ENCODE results near the gene KY. TPM values are rescaled to one million over a fixed set of nuclear protein-coding genes. Genes with fewer than 3 reads are reported as not detected.
"Not testable (repeated sequence)": the region's sequence is repeated elsewhere in the genome, so short reads cannot be mapped to it uniquely, and the experiment has no call there.

Gene KY
- total RNA-seq, 4 donors from 2014 or later, result 0.64 to 4.8 (median 3.2) TPM

DNA sequence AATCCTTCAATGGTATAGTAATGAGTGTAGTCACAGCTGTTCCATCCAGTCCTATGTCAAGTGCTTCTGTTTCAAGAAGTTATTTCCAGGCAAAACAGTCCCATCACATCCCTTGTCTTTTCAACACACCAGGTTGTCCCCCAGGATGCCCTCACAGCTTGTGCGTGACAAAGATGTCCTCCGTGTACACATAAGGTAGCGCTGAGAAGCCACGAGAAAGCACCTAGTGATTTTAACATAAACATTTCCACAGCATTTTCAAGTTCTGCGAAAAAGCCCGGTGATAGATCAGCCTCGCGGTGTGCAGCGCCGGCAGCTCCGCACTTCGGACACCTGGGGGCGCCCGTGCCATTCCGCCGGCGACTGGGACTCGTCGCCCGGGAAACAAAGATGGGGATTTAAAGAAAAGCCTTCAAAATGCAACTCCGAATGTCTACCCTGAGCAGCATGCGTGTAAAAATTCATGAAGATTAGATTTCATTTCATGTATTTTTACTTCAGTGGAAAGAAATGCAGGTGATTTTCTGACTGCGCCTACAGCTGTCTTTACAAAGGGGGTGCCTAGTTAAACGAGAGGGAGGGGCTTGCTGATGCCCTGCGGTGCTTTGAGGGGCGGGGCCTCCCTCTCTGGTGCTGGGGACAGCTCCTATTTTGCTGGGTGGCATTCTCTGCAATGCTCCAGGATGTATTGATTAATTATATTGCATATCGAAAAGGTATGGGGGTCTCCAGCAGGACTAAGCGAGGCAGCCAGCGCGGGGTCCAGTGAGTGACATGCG, 49.9 kb downstream of the KY start:
- Histone ChIP-seq H3K9me3 (no peaks in the 10 kb centered on the region), H3K27me3 (no peaks in the 10 kb centered on the region), H3K27ac (no peak overlapping the region), H3K4me1 (peaks cover 0 to 14% (median 0%) of the 10 kb centered on the region in 3 donors), H3K4me3 (peak overlapping the region in 1 of 2 donors; percentile 20), H3K36me3 (peaks cover 0 to 17% of the 10 kb centered on the region in 2 donors)
- TF ChIP-seq POLR2A (IDR thresholded peaks at IDR 0.05) (no peak), CTCF (IDR thresholded peaks at IDR 0.05) (peak in 3 of 4 experiments; percentile 80 to 97 (median 88)), EP300 (IDR thresholded peaks at IDR 0.05) (no peak), POLR2AphosphoS5 (IDR thresholded peaks at IDR 0.05) (no peak)
- peak; percentile 71 for ATAC-seq
- WGBS, 2 donors (ENCODE audit: low coverage in 1 of 2), result 1 to 18% methylated on average over 24 of the region's 31 CpGs

DNA sequence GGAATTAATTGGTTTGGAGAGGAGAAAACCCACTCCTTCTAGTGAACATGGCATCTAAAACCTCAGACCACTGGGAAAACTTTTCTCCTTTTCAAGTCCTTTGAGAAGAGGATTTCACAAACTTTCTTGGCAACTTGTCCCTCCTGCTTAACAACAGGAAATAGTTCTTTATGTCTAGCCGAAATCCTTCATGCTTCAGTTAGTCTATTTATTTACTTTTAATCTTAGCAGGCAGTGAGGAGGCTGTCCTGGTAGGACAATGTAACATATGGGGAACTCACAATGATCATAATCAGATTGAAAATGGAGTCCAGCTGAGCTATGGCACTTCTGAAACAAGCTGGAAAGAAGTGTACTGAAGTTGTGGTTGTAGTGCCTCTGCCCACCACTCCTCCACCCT, 50.6 kb downstream of the KY start:
- no peak for TF ChIP-seq POLR2A (IDR thresholded peaks at IDR 0.05)
- no peak for TF ChIP-seq CTCF (IDR thresholded peaks at IDR 0.05)
- no peak for TF ChIP-seq EP300 (IDR thresholded peaks at IDR 0.05)
- no peak for TF ChIP-seq POLR2AphosphoS5 (IDR thresholded peaks at IDR 0.05)
- no peak overlapping the region for H3K4me3 ChIP-seq
- H3K36me3 ChIP-seq, result peaks cover 0 to 14% of the 10 kb centered on the region in 2 donors
- ATAC-seq, result no peak
- peaks cover 0 to 14% (median 0%) of the 10 kb centered on the region in 3 donors for H3K4me1 ChIP-seq
- H3K27me3 ChIP-seq, result no peaks in the 10 kb centered on the region
- no peaks in the 10 kb centered on the region for H3K9me3 ChIP-seq
- H3K27ac ChIP-seq, result no peak overlapping the region
- WGBS, 2 donors (ENCODE audit: low coverage in 1 of 2), result 40 to 56% methylated on average over 1 of the region's 1 CpG

GRCh38 chr3:134598763-134599545, 51.9 kb downstream of the KY start:
- Histone ChIP-seq H3K27ac (no peak overlapping the region), H3K36me3 (peaks cover 0 to 11% of the 10 kb centered on the region in 2 donors), H3K9me3 (no peaks in the 10 kb centered on the region), H3K27me3 (no peaks in the 10 kb centered on the region), H3K4me1 (peaks cover 0 to 14% (median 0%) of the 10 kb centered on the region in 3 donors), H3K4me3 (no peak overlapping the region)
- no peak for ATAC-seq
- no peak for TF ChIP-seq CTCF (IDR thresholded peaks at IDR 0.05)
- TF ChIP-seq EP300 (IDR thresholded peaks at IDR 0.05), result no peak
- TF ChIP-seq POLR2AphosphoS5 (IDR thresholded peaks at IDR 0.05), result no peak
- no peak for TF ChIP-seq POLR2A (IDR thresholded peaks at IDR 0.05)
- 63 to 69% methylated on average over 7 to 9 of the region's 10 CpGs for WGBS, 2 donors (ENCODE audit: low coverage in 1 of 2)

DNA sequence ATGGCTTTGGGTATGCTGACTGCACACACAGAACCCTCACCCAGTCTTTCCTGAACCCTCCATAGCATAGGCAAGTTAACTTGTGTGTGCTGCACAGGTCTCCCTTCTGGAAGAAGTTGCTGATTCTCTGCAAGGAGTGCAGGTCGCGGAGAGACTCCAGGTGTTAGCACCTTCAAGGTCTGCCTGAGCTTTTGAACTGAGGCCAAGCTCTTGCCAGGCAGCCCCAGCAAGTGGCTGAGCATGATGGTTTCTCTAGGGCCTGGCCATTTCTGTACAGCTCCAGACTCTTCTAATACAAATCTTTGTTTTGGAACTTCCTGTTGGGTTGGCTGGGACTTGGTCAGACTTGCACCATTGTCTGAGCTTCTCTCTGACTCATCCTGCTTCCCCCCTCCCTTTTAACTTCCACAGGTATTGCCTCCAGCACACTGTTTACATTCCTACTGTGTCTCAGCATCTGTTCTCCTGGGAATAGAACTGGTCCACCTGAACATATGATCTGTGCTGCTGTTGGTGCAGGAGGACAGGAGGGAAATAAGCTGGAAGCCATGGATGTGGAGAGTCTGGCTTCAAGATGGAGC, 53.3 kb downstream of the KY start:
- H3K27ac ChIP-seq, result no peak overlapping the region
- no peaks in the 10 kb centered on the region for H3K9me3 ChIP-seq
- ATAC-seq, result no peak
- no peaks in the 10 kb centered on the region for H3K36me3 ChIP-seq
- no peaks in the 10 kb centered on the region for H3K27me3 ChIP-seq
- no peak overlapping the region for H3K4me3 ChIP-seq
- H3K4me1 ChIP-seq, result peaks cover 0 to 14% (median 0%) of the 10 kb centered on the region in 3 donors
- 90% methylated on average over 2 of the region's 2 CpGs; no CpG with 5 or more reads in 1 of the 2 donors for WGBS, 2 donors (ENCODE audit: low coverage in 1 of 2)
- no peak for TF ChIP-seq POLR2A (IDR thresholded peaks at IDR 0.05)
- TF ChIP-seq POLR2AphosphoS5 (IDR thresholded peaks at IDR 0.05), result no peak
- TF ChIP-seq EP300 (IDR thresholded peaks at IDR 0.05), result no peak

DNA sequence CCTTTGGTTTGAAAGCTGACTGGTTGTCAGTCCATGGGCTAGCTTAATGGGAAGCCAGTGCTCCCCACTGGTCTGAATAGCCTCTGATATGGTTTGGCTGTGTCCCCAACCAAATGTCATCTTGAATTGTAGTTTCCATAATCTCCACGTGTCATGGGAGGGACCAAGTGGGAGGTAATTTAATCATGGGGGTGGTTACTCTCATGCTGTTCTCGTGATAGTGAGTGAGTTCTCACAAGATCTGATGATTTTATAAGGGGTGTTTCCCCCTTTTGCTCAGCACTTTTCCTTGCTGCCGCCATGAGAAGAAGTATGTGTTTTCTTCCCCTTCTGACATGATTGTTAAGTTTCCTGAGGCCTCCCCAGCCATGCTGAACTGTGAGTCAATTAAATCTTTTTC, 55.8 kb downstream of the KY start:
- H3K36me3 ChIP-seq, H3K9me3 ChIP-seq, H3K4me3 ChIP-seq, H3K27me3 ChIP-seq, H3K4me1 ChIP-seq, ATAC-seq, H3K27ac ChIP-seq: not testable (repeated sequence)
- WGBS, 2 donors (ENCODE audit: low coverage in 1 of 2), result 71% methylated on average over 3 of the region's 3 CpGs; no CpG with 5 or more reads in 1 of the 2 donors
